ENCODE measurements around the gene SLC13A4.

SLC13A4 gene

DNA sequence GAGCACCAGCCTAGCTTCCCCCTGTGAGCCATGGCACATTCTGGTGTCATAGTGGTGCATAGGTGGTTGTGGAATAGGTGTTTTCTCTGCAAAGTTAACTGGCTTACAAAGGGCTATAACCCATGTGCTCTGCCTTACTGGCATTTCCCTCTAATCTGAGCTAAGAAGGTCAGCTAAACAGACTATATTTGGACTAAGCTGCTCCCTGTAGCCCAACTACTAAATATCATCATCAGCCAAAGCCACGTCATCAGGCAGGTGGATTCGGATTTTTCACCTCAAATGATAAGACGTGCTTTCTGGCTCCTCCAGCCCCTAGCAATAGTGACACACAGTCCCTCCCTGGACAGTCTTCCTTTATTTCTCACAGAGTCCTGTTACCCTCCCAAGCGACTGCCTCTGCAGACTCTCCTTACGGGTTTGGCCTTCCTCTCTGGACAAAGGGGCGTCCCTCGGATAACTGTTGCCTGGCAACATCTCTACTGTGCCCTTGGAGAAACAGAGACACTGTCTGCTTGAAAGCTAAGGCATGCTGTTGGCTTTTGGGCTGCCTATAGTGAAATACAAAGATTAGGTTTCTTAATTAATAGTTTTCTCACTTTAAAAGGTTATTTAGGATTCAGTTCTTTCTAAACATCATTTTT lies 9.1 kb downstream of the SLC13A4 start:
- Histone ChIP-seq H3K27ac (replicated peaks) (no peak overlapping the region), H3K4me3 (replicated peaks; ENCODE audit: insufficient read depth, low read length) (no peak overlapping the region), H3K27me3 (ENCODE audit: insufficient read depth, poor library complexity, severe bottlenecking) (no peaks in the 10 kb centered on the region)
- TF ChIP-seq SPI1 (IDR thresholded peaks at IDR 0.05; ENCODE audit: borderline replicate concordance, low read depth), result no peak
- no peak for TF ChIP-seq REST (IDR thresholded peaks at IDR 0.05; ENCODE audit: insufficient replicate concordance, low read depth)
- TF ChIP-seq POLR2AphosphoS5 (IDR thresholded peaks at IDR 0.05; ENCODE audit: low read depth), result no peak
- TF ChIP-seq GABPA (IDR thresholded peaks at IDR 0.05; ENCODE audit: low read depth), result no peak
- TF ChIP-seq CTCF (IDR thresholded peaks at IDR 0.05; ENCODE audit: insufficient read depth, low read length), result no peak
- DNase-seq (ENCODE audit: low read depth in 1 of 2, low spot score in 1 of 2), result no peak

DNA sequence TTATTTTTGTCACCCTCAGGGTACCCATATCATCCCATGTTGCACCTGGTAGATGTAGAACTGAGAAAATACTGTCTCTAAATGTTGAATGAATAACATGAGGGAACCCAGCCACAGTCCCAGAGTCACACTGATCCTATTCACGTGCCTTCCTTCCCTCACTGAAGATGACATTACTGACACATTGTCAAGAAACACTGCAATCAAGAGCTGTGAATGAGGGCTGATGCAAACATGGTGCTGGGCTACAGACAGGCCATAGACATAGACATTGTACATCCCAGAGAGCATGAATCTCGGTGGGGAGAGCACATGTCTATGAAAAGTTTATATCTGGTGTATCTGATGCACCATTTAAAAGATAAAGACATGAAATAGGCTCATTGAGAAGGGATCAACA lies 9.8 kb downstream of the SLC13A4 start:
- Histone ChIP-seq H3K4me3 (replicated peaks; ENCODE audit: insufficient read depth, low read length) (no peak overlapping the region), H3K27me3 (ENCODE audit: insufficient read depth, poor library complexity, severe bottlenecking) (no peaks in the 10 kb centered on the region), H3K27ac (replicated peaks) (no peak overlapping the region)
- no peak for TF ChIP-seq GABPA (IDR thresholded peaks at IDR 0.05; ENCODE audit: low read depth)
- no peak for TF ChIP-seq CTCF (IDR thresholded peaks at IDR 0.05; ENCODE audit: insufficient read depth, low read length)
- no peak for TF ChIP-seq POLR2AphosphoS5 (IDR thresholded peaks at IDR 0.05; ENCODE audit: low read depth)
- no peak for TF ChIP-seq SPI1 (IDR thresholded peaks at IDR 0.05; ENCODE audit: borderline replicate concordance, low read depth)
- TF ChIP-seq REST (IDR thresholded peaks at IDR 0.05; ENCODE audit: insufficient replicate concordance, low read depth), result no peak
- no peak for DNase-seq (ENCODE audit: low read depth in 1 of 2, low spot score in 1 of 2)

DNA sequence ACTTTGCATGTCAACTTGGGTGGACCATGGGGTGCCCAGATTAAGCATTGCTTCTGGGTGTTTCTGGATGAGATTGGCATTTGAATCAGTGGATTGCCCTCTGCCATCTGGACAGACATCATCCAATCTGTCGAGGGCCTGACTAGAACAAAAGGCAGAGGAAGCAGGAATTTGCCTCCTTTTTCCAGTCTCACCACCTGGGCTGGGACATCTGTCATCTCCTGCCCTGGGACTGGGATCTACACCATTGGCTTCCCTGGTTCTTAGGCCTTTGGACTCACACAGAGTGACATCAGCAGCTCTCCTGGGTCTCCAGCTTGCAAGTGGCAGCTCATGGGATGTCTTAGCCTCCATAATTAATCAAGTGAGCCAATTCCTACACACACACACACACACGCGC lies 10.3 kb downstream of the SLC13A4 start:
- no peak for DNase-seq (ENCODE audit: low read depth in 1 of 2, low spot score in 1 of 2)
- H3K4me3 ChIP-seq (replicated peaks; ENCODE audit: insufficient read depth, low read length), result no peak overlapping the region
- no peaks in the 10 kb centered on the region for H3K27me3 ChIP-seq (ENCODE audit: insufficient read depth, poor library complexity, severe bottlenecking)
- no peak overlapping the region for H3K27ac ChIP-seq (replicated peaks)
- no peak for TF ChIP-seq SPI1 (IDR thresholded peaks at IDR 0.05; ENCODE audit: borderline replicate concordance, low read depth)
- TF ChIP-seq REST (IDR thresholded peaks at IDR 0.05; ENCODE audit: insufficient replicate concordance, low read depth), result no peak
- no peak for TF ChIP-seq GABPA (IDR thresholded peaks at IDR 0.05; ENCODE audit: low read depth)
- no peak for TF ChIP-seq CTCF (IDR thresholded peaks at IDR 0.05; ENCODE audit: insufficient read depth, low read length)
- TF ChIP-seq POLR2AphosphoS5 (IDR thresholded peaks at IDR 0.05; ENCODE audit: low read depth), result no peak

Data from HL-60 (cell line).